HUES48 (cell line): ENCODE data around the gene DGCR8.

Experiments used
- H3K27ac ChIP-seq: one replicate; pipeline ENCODE4 v1.7.0; 2013; ENCODE audit warnings: low read depth, low read length, inconsistent platforms
- H3K27me3 ChIP-seq: 2 replicates; pipeline ENCODE4 v1.6.1; 2013; ENCODE audit warnings: mild to moderate bottlenecking, low read length; ENCODE audit not compliant: control insufficient read depth, insufficient read depth
- H3K36me3 ChIP-seq: 2 replicates; pipeline ENCODE4 v1.6.1; 2013; ENCODE audit warnings: low read length; ENCODE audit not compliant: control insufficient read depth, insufficient read depth
- H3K4me1 ChIP-seq: 2 replicates; pipeline ENCODE4 v1.6.1; 2013; ENCODE audit warnings: mild to moderate bottlenecking, low read length; ENCODE audit not compliant: control insufficient read depth, insufficient read depth
- H3K4me3 ChIP-seq: 2 replicates; pipeline ENCODE4 v1.5.1; 2013; ENCODE audit warnings: mild to moderate bottlenecking, low read depth, low read length
- H3K9ac ChIP-seq: 2 replicates; pipeline ENCODE4 v1.6.1; 2013; ENCODE audit warnings: mild to moderate bottlenecking, low read depth, low read length, moderate library complexity
- H3K9me3 ChIP-seq: 2 replicates; pipeline ENCODE4 v1.6.1; 2013; ENCODE audit warnings: low read length; ENCODE audit not compliant: control insufficient read depth, insufficient read depth

DGCR8 gene

DNA sequence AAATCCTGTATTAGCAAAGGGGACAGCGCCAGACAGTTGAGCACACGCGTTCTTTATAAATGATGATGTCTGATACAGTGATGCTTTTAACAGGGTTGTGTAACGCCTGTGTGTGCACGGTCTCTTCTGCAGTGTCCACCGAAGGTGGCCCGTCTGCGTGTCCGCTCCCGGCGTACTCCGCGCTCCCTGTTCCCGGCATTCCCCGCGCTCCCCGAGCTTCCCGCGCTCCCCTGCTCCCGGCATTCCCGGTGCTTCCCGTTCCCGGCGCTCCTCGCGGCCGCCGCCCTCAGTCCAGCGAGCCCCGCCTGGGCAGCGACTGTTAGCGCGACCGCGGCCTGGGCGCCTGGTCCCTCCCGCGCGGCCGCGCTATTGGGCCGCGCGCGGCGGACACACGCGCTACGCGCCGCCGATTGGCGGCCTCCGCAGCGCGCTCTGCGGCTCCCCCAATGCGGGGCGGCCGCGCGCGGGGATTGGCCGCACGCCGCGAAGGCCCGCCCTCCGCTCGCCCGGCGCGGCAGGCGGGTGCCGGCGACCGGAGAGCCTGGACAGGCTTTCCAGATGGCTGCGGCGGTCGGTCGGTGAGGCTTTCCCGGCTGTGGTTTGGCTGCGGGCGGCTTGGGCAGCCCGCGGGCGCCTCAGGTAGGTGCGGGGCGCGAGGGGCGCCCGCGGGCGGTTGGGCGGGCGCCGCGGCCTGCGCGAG, at the start of gene DGCR8:
Gene DGCR8 (plus strand): TSS at position 497 of the 700 bp plus-strand sequence. CDS start 5,723 bp downstream, outside the sequence.
- Histone ChIP-seq H3K9me3 (no peaks in the 10 kb centered on the region), H3K4me1 (peaks cover 15% of the 10 kb centered on the region), H3K36me3 (0 out of 2 replicates have a peak, but pooled peaks cover 8% of the 10 kb centered on the region), H3K4me3 (peak within 1 kb of the TSS; percentile 99), H3K27ac (peak within 1 kb of the TSS; percentile 96), H3K9ac (peak within 1 kb of the TSS; percentile 96), H3K27me3 (no peaks in the 10 kb centered on the region)

DNA sequence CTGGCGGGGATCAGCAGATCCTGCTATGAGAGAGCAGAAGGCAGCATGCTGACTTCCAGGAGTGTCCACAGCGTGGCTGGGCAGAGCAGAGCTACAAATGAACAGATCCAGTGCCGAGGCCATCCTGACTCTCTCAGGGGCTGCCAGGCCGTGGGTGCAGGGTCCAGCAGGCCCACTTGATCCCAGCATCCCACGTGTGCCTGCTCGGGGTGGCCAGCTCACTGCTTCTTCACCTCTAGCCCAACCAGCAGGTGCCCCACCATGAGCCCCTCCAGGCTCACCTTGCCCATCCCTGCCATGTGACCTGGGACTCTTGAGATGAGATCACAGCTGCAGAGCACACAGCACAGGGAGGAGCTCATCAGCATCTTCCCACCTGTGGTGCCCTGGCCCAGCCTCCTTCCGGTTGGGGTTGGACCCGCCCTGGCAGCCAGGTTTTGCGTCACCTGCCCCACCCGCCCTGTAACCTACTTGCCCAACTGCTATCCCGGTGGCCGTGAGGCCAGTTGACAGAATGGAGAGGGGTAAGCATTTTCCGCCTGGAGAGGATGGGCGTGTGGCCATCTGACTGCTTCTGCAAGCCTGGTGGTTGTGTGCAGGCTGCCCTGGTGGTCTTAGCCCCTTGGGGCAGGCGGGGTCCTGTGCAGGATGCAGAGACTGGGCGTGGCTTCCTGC, 48.2 kb upstream of the DGCR8 start:
- no peaks in the 10 kb centered on the region for H3K9me3 ChIP-seq
- H3K27ac ChIP-seq = no peak overlapping the region
- H3K9ac ChIP-seq = no peak overlapping the region; the same call in 1 of the 2 replicates
- no peaks in the 10 kb centered on the region; the same call in 1 of the 2 replicates for H3K36me3 ChIP-seq
- H3K4me1 ChIP-seq = no peaks in the 10 kb centered on the region
- H3K4me3 ChIP-seq = no peak overlapping the region
- no peaks in the 10 kb centered on the region for H3K27me3 ChIP-seq

GRCh38 chr22:20032407-20032991, 47.5 kb upstream of the DGCR8 start:
- Histone ChIP-seq H3K9ac (no peak overlapping the region), H3K9me3 (no peaks in the 10 kb centered on the region), H3K27ac (no peak overlapping the region), H3K36me3 (no peaks in the 10 kb centered on the region; the same call in 1 of the 2 replicates), H3K4me1 (no peaks in the 10 kb centered on the region), H3K4me3 (no peak overlapping the region), H3K27me3 (no peaks in the 10 kb centered on the region)

- Histone ChIP-seq H3K27ac (no peak overlapping the region), H3K4me1 (no peaks in the 10 kb centered on the region), H3K9ac (no peak overlapping the region), H3K4me3 (no peak overlapping the region), H3K27me3 (no peaks in the 10 kb centered on the region), H3K9me3 (no peaks in the 10 kb centered on the region), H3K36me3 (no peaks in the 10 kb centered on the region; the same call in 1 of the 2 replicates)
Observed at GRCh38 chr22:20033045-20033706, 46.9 kb upstream of the DGCR8 start.

DNA sequence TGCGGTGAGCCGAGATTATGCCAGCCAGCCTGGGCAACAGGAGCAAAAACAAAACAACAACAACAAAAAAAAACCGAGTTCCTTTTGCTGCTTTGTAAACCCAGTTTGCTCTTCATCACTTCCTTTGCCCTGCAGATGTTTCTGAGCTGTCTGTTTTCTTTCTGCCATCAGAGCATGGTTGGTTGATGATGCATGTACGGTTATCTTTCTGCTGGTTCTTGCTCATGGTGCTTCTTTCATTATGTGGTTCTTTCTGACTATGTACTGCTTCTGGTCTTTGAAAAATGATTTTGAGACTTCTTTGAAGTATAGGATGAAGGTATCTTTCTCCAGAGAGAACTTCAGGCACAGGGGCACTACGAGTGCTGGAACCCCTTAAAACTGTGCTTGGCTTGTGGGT, 45.9 kb upstream of the DGCR8 start:
- H3K27ac ChIP-seq = no peak overlapping the region
- no peaks in the 10 kb centered on the region for H3K27me3 ChIP-seq
- no peak overlapping the region for H3K4me3 ChIP-seq
- no peak overlapping the region for H3K9ac ChIP-seq
- H3K4me1 ChIP-seq = no peaks in the 10 kb centered on the region
- no peaks in the 10 kb centered on the region; the same call in 1 of the 2 replicates for H3K36me3 ChIP-seq
- no peaks in the 10 kb centered on the region for H3K9me3 ChIP-seq

- Histone ChIP-seq H3K27me3 (no peaks in the 10 kb centered on the region), H3K9ac (no peak overlapping the region), H3K36me3 (no peaks in the 10 kb centered on the region; the same call in 1 of the 2 replicates), H3K27ac (no peak overlapping the region), H3K9me3 (no peaks in the 10 kb centered on the region), H3K4me3 (no peak overlapping the region), H3K4me1 (no peaks in the 10 kb centered on the region)
Observed at GRCh38 chr22:20035375-20036083, 44.5 kb upstream of the DGCR8 start.

- no peaks in the 10 kb centered on the region for H3K27me3 ChIP-seq
- no peaks in the 10 kb centered on the region; the same call in 1 of the 2 replicates for H3K36me3 ChIP-seq
- no peak overlapping the region for H3K4me3 ChIP-seq
- H3K27ac ChIP-seq = no peak overlapping the region
- no peaks in the 10 kb centered on the region for H3K9me3 ChIP-seq
- H3K4me1 ChIP-seq = no peaks in the 10 kb centered on the region
- H3K9ac ChIP-seq = no peak overlapping the region
Observed at GRCh38 chr22:20036084-20036482, 44.0 kb upstream of the DGCR8 start.

- H3K9ac ChIP-seq = no peak overlapping the region
- H3K4me3 ChIP-seq = no peak overlapping the region
- no peaks in the 10 kb centered on the region; the same call in 1 of the 2 replicates for H3K36me3 ChIP-seq
- H3K4me1 ChIP-seq = no peaks in the 10 kb centered on the region
- H3K27me3 ChIP-seq = no peaks in the 10 kb centered on the region
- no peaks in the 10 kb centered on the region for H3K9me3 ChIP-seq
- H3K27ac ChIP-seq = no peak overlapping the region
Observed at GRCh38 chr22:20036535-20037392, 43.3 kb upstream of the DGCR8 start.

DNA sequence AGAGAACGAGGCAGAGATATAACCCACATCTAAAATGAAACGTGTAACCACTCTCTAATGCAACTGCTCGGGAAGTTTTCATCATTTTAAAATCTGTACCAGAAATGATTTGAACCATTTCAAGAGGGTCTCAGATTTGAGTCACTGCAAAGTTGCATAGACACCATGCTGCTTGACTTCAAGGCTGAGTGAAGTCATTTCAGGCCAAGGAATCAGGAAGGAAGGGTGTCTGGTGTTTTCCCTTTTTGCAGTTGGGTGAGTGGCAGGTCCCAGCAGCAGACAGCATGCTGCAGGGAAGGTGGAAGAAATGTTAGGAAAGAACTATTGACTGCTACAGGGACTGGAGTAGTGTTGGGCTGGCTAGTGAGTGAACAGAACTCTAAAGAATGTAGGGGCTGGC, 42.6 kb upstream of the DGCR8 start:
- Histone ChIP-seq H3K9me3 (no peaks in the 10 kb centered on the region), H3K9ac (no peak overlapping the region), H3K36me3 (no peaks in the 10 kb centered on the region; the same call in 1 of the 2 replicates), H3K4me3 (no peak overlapping the region), H3K4me1 (no peaks in the 10 kb centered on the region), H3K27ac (no peak overlapping the region), H3K27me3 (no peaks in the 10 kb centered on the region)

- Histone ChIP-seq H3K9ac (no peak overlapping the region), H3K4me1 (no peaks in the 10 kb centered on the region), H3K27ac (no peak overlapping the region), H3K4me3 (no peak overlapping the region), H3K27me3 (no peaks in the 10 kb centered on the region), H3K36me3 (no peaks in the 10 kb centered on the region; the same call in 1 of the 2 replicates), H3K9me3 (no peaks in the 10 kb centered on the region)
Observed at GRCh38 chr22:20038574-20038973, 41.5 kb upstream of the DGCR8 start.
